Activated naive CD8-positive, alpha-beta T cell treated with anti-CD3 and anti-CD28 coated beads for 36 hours (primary cell): ENCODE measurements around the gene R3HDM4. TPM values are rescaled to one million over a fixed set of nuclear protein-coding genes. Genes with fewer than 3 reads are reported as not detected.
"Not testable (repeated sequence)": the region's sequence is repeated elsewhere in the genome, so short reads cannot be mapped to it uniquely, and the experiment has no call there.

Source experiments
- DNase-seq: peaks from one replicate; pipeline ENCODE4 v3.0.0; 2021
- H3K27ac Mint-ChIP-seq: one replicate; pipeline ENCODE4 v1.8.0; 2022; ENCODE audit warnings: mild to moderate bottlenecking, moderate library complexity, mixed read lengths
- H3K27me3 Mint-ChIP-seq: one replicate; pipeline ENCODE4 v1.8.0; 2022; ENCODE audit warnings: mild to moderate bottlenecking, mixed read lengths
- H3K36me3 Mint-ChIP-seq: one replicate; pipeline ENCODE4 v1.8.0; 2021; ENCODE audit warnings: mild to moderate bottlenecking, mixed read lengths
- H3K4me1 Mint-ChIP-seq: one replicate; pipeline ENCODE4 v1.8.0; 2021; ENCODE audit warnings: mixed read lengths
- H3K4me3 Mint-ChIP-seq: one replicate; pipeline ENCODE4 v1.8.0; 2022; ENCODE audit warnings: mild to moderate bottlenecking, moderate library complexity, mixed read lengths
- H3K9me3 Mint-ChIP-seq: one replicate; pipeline ENCODE4 v1.8.0; 2022; ENCODE audit warnings: mixed read lengths
- total RNA-seq, 2 experiments: library from RNA; stranded (reverse); gene quantifications; one replicate each; pipeline ENCODE4 v1.2.3, GENCODE V29; 2021

Gene R3HDM4
- total RNA-seq = 10 to 100 TPM; 50.5 to 51.7 TPM

- no peaks in the 10 kb centered on the region for H3K9me3 Mint-ChIP-seq
- peak; percentile 88 for DNase-seq
- peaks cover 24% of the 10 kb centered on the region for H3K4me1 Mint-ChIP-seq
- peak within 1 kb of the TSS; percentile 88 for H3K4me3 Mint-ChIP-seq
- H3K36me3 Mint-ChIP-seq = peaks cover 15% of the 10 kb centered on the region
- no peaks in the 10 kb centered on the region for H3K27me3 Mint-ChIP-seq
- peak within 1 kb of the TSS; percentile 91 for H3K27ac Mint-ChIP-seq
These were observed at the start of gene R3HDM4 for GRCh38 chr19:913080-913748. TSS of gene R3HDM4 (minus strand) at chr19:913219. CDS start at chr19:913157, 62 bp downstream.

DNA sequence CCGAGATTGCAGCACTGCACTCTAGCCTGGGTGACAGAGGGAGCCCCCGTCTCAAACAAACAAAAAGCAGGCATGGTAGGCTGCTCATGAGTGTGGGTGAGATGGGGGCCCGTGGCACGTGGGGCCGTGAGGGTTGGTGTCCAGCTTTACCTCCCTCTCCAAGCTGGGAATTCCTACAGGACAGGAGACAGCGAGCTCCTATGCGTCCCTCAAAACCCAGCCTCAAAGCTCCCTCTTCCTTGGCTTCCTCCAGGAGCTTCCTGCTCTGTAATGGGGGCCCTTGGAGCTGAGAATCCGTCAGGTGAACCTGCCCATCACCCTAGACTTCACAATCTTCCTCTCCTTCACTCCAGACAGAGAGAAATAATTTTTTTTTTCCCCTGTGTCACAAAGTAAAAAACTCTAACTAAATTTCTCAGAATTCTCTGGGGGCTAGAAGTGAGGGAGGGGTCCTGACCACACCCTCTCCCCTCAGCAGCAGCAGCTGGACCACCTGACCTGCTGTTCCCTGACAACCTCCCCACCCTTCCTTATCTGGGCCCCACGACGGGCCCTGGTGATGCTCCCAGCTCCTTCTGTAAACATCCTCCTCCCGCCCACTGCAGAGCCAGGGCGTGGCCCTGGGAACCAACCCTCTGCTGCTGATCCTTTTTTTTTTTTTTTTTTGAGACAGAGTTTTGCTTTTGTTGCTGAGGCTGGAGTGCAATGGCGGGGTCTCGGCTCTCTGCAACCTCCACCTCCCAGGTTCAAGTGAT is 49.0 kb upstream of the R3HDM4 start:
- Mint-ChIP-seq H3K4me1 (peaks cover 3% of the 10 kb centered on the region), H3K27ac (no peak overlapping the region), H3K36me3 (peaks cover 7% of the 10 kb centered on the region), H3K27me3 (no peaks in the 10 kb centered on the region), H3K9me3 (peaks cover 3% of the 10 kb centered on the region), H3K4me3 (no peak overlapping the region)
- no peak for DNase-seq

- peaks cover 3% of the 10 kb centered on the region for H3K4me1 Mint-ChIP-seq
- H3K36me3 Mint-ChIP-seq = peaks cover 7% of the 10 kb centered on the region
- peaks cover 3% of the 10 kb centered on the region for H3K9me3 Mint-ChIP-seq
- no peak overlapping the region for H3K4me3 Mint-ChIP-seq
- no peak overlapping the region for H3K27ac Mint-ChIP-seq
- DNase-seq = no peak
- no peaks in the 10 kb centered on the region for H3K27me3 Mint-ChIP-seq
These were observed 47.6 kb upstream of the R3HDM4 start for GRCh38 chr19:960601-960938.

- peaks cover 5% of the 10 kb centered on the region for H3K36me3 Mint-ChIP-seq
- peaks cover under 1% of the 10 kb centered on the region for H3K9me3 Mint-ChIP-seq
- no peaks in the 10 kb centered on the region for H3K27me3 Mint-ChIP-seq
- peaks cover 3% of the 10 kb centered on the region for H3K4me1 Mint-ChIP-seq
- no peak overlapping the region for H3K27ac Mint-ChIP-seq
- H3K4me3 Mint-ChIP-seq = no peak overlapping the region
- DNase-seq = no peak
These were observed 47.0 kb upstream of the R3HDM4 start for GRCh38 chr19:960020-960419.

GRCh38 chr19:958967-959855 is 46.2 kb upstream of the R3HDM4 start:
- peak; percentile 38 for DNase-seq

GRCh38 chr19:957578-957977 is 44.6 kb upstream of the R3HDM4 start:
- not testable (repeated sequence) for H3K4me1 Mint-ChIP-seq, DNase-seq, H3K36me3 Mint-ChIP-seq, H3K4me3 Mint-ChIP-seq, H3K27me3 Mint-ChIP-seq, H3K9me3 Mint-ChIP-seq, H3K27ac Mint-ChIP-seq

More at GRCh38 chr19:958967-959855, 46.2 kb upstream of the R3HDM4 start:
- Mint-ChIP-seq H3K36me3 (no peaks in the 10 kb centered on the region), H3K4me3 (no peak overlapping the region), H3K27ac (no peak overlapping the region), H3K27me3 (no peaks in the 10 kb centered on the region), H3K4me1 (peaks cover 3% of the 10 kb centered on the region), H3K9me3 (no peaks in the 10 kb centered on the region)

- Mint-ChIP-seq H3K27ac (no peak overlapping the region), H3K4me1 (peaks cover 3% of the 10 kb centered on the region), H3K4me3 (no peak overlapping the region), H3K36me3 (no peaks in the 10 kb centered on the region), H3K9me3 (no peaks in the 10 kb centered on the region), H3K27me3 (no peaks in the 10 kb centered on the region)
- DNase-seq = no peak
These were observed 43.9 kb upstream of the R3HDM4 start for GRCh38 chr19:956766-957440.

GRCh38 chr19:955803-956765 is 43.1 kb upstream of the R3HDM4 start:
- Mint-ChIP-seq H3K4me3 (no peak overlapping the region), H3K9me3 (no peaks in the 10 kb centered on the region), H3K27me3 (no peaks in the 10 kb centered on the region), H3K4me1 (peaks cover 3% of the 10 kb centered on the region), H3K36me3 (no peaks in the 10 kb centered on the region), H3K27ac (no peak overlapping the region)
- DNase-seq = no peak

DNA sequence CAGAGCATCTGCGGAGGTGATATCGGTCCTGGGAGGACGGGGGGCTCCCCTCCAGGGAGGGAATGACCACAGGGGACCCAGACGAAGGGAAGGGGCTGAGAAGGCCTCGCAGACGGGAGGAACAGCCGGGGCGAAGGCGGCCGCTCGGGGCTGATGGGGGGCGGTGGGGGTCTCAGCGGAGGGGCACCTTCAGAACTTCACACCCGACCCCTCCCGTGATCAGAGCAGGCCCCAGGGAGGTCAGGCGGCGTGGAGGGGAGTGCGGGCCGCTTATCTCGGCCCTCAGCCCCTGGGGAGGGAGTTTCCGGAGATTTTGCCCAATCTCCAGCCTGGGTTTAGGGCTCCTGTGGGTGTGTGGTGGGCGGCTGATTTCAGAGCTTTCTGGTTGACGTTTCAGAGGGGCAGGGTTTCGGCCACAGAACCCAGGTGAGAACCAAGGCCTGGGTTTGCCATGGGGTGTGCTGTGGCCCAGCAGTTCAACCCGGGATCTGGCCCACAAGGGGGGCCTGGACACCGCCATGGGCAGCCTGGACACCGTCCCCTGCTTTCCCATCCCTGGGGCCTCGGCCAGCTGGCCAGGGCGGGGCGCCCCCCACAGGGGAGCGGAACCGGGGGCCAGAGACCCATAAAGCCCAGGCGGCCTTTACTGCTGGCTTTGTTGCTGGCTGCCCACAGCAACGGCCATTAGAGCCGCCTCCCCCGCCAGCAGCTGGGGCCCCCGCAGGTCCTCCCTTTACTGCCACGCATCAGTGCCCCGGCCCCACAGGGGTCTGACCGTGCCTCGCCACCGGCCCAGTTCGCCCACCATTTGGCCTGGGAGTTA is 41.9 kb upstream of the R3HDM4 start:
- no peaks in the 10 kb centered on the region for H3K36me3 Mint-ChIP-seq
- no peaks in the 10 kb centered on the region for H3K9me3 Mint-ChIP-seq
- H3K4me1 Mint-ChIP-seq = peaks cover 3% of the 10 kb centered on the region
- no peak overlapping the region for H3K4me3 Mint-ChIP-seq
- no peak overlapping the region for H3K27ac Mint-ChIP-seq
- H3K27me3 Mint-ChIP-seq = no peaks in the 10 kb centered on the region
- no peak for DNase-seq

DNA sequence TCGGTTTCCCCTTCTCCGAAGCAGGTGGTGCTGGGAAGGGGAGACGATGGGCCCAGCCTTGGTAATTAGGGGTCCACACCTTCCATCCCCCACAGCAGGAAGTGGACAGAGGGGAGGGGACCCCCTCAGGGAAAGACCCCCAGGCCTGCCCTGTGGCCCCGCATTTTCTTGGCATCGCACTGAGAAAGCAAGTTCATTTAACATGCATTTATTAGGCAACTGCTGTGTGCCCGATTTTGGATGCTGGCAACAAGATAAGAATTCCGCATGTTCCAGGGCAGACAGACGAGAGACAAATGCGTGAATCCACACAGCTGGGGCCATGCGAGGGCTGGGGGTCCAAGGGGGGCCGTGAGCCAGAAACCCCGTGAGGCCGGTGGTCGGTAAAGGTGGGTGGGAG is 41.3 kb upstream of the R3HDM4 start:
- H3K4me1 Mint-ChIP-seq = peaks cover 3% of the 10 kb centered on the region
- H3K27me3 Mint-ChIP-seq = no peaks in the 10 kb centered on the region
- DNase-seq = no peak
- no peak overlapping the region for H3K4me3 Mint-ChIP-seq
- H3K9me3 Mint-ChIP-seq = no peaks in the 10 kb centered on the region
- no peaks in the 10 kb centered on the region for H3K36me3 Mint-ChIP-seq
- H3K27ac Mint-ChIP-seq = no peak overlapping the region

GRCh38 chr19:953445-954271 is 40.6 kb upstream of the R3HDM4 start:
- no peaks in the 10 kb centered on the region for H3K27me3 Mint-ChIP-seq

DNA sequence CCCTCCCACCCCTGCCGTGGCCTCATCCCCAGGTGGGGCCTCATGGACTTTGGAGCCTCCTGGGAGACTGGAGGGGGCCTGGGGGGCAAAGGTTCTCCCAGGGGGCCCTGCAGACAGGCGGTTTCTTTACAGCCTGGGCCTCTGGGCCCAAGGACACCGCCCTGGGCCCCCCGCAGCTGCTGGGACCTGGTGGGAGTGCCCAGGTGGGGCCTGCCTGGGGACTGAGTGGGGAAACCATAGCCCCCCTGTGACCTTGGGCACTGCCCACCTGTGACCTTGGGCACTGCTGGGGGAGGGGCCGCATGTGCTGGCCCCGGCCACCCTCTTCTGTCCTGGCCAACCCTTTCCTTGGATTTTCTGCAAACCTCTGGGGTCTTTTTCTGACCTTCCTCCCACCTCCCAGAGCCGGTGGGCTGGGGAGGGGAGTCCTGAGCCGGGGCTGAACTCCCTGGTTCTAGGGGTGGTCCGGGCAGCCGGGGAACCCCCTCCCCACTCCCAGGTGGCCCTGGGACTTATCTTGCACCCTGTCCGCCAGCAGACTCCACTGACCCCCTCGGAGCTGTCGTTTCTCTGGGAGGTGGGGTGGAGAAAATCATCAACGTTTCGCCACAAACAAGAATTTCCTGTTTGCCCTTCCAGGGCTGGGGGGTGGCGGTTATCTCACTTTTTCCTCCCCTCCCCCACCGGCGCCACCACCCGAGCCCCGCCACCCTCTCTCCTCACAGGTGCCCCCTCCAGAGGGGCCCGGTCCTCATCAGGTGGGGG is 39.8 kb upstream of the R3HDM4 start:
- Mint-ChIP-seq H3K4me3 (no peak overlapping the region), H3K27ac (no peak overlapping the region), H3K27me3 (no peaks in the 10 kb centered on the region), H3K9me3 (no peaks in the 10 kb centered on the region), H3K4me1 (no peaks in the 10 kb centered on the region), H3K36me3 (no peaks in the 10 kb centered on the region)
- DNase-seq = no peak

More at GRCh38 chr19:953445-954271, 40.6 kb upstream of the R3HDM4 start:
- H3K4me1 Mint-ChIP-seq = no peaks in the 10 kb centered on the region
- DNase-seq = no peak
- no peaks in the 10 kb centered on the region for H3K9me3 Mint-ChIP-seq
- no peaks in the 10 kb centered on the region for H3K36me3 Mint-ChIP-seq
- no peak overlapping the region for H3K27ac Mint-ChIP-seq
- no peak overlapping the region for H3K4me3 Mint-ChIP-seq
